GM12892 (cell line): ENCODE data around the gene ABCC1.

Experiments
- POLR2A ChIP-seq: IDR thresholded peaks from 2 replicates; pipeline ENCODE4 v1.6.1; 2011; ENCODE audit warnings: low read depth, low read length, control low read depth
- POLR2AphosphoS5 ChIP-seq: IDR thresholded peaks from 2 replicates; pipeline ENCODE4 v1.6.1; 2011; ENCODE audit warnings: low read depth, low read length, control low read depth
- TAF1 ChIP-seq: IDR thresholded peaks from 2 replicates; pipeline ENCODE4 v1.6.1; 2011; ENCODE audit warnings: low read depth, mild to moderate bottlenecking, control low read depth, low read length, borderline replicate concordance

- TF ChIP-seq POLR2AphosphoS5 (no peak), POLR2A (no peak), TAF1 (no peak)
These were observed 16.5 kb upstream of the ABCC1 start for GRCh38 chr16:15932939-15933338.
